ENCODE measurements around the gene C3orf22.
"Not testable (repeated sequence)": the region's sequence is repeated elsewhere in the genome, so short reads cannot be mapped to it uniquely, and the experiment has no call there.

The C3orf22 gene

DNA sequence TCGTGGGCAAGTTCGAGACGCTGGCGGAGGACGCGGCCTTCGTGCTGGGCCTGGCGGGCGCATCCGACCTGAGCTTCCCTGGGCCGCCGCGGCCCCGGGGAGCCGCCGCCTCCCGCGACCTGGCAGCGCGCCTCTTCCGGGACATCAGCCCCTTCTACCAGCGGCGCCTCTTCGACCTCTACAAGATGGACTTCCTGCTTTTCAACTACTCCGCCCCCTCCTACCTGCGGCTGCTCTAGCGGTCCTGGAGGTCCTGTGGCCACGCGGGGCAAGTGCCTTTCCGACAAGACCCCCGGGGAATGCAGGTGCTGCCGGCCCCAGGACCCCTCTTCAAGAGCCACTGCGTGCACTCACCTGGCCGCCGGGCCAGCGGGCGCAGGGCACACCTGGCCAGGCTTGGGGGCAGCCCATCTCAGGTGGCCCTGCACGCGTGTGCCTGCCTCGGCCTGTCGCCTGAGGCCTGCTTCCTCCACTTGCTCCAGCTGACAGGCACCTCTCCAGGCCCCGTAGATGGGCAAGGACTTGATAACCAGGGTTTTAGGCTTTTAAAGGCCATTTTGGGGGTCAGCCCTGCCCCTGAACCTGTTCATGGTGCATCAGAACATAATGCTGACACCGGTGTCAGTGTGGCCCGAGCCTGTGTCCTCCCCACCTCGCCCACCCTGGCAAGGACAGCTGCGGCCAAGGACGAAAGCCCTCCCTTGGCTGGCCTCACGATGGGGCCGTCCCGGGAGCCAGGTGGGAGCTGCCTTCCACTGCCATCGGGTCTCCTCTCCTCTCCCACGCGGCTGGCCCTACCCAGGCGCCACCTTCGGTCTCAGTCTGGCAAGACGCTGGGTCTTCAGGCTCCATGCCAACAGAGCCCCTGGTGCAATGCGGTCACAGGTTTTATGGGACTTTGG is 16.1 kb downstream of the C3orf22 start:
- no peak for DNase-seq

DNA sequence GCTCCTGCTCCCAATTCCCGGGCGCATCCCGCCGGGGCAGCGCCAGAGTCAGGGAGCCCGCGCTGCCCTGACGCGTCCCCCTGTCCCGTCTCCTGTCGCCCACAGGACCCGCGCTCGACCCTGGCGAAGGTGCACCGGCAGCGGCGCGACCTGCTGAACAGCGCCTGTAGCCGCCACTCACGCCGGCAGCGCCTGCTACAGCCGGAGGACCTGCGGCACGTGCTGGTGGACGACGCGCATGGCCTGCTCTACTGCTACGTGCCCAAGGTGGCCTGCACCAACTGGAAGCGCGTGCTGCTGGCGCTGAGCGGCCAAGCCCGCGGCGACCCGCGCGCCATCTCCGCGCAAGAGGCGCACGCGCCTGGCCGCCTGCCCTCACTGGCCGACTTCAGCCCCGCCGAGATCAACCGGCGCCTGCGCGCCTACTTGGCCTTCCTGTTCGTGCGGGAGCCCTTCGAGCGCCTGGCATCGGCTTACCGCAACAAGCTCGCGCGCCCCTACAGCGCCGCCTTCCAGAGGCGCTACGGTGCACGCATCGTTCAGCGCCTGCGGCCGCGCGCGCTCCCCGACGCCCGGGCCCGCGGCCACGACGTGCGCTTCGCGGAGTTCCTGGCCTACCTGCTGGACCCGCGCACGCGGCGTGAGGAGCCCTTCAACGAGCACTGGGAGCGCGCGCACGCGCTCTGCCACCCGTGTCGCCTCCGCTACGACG is 16.9 kb downstream of the C3orf22 start:
- DNase-seq: no peak

- no peak for DNase-seq
Observed at GRCh38 chr3:126540951-126541627, 17.6 kb downstream of the C3orf22 start.

DNA sequence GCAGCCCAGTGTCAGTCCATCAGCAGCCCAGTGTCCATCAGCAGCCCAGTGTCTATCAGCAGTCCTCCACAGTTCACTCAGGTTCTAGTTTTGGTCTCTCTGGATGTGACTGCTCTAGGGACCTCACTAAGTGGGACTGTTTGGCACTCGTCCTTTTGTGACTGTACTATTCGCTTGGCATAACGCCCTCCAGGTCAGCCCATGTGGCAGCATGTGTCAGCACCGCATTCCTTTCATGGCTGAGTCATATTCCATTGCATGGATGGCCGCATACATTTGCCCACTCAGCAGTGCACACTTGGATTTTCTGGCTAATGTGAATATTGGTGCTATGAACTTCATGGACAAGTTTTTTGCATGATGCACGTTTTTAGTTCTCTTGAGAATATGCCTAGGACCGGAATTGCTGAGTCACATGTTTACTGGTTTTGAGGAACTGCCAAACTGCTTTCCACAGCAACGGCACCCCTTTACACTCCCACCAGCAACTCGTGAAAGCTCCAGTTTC is 18.3 kb downstream of the C3orf22 start:
- DNase-seq: no peak

GRCh38 chr3:126539558-126540250 is 19.0 kb downstream of the C3orf22 start:
- no peak for DNase-seq

GRCh38 chr3:126538966-126539365 is 19.8 kb downstream of the C3orf22 start:
- no peak for DNase-seq

DNA sequence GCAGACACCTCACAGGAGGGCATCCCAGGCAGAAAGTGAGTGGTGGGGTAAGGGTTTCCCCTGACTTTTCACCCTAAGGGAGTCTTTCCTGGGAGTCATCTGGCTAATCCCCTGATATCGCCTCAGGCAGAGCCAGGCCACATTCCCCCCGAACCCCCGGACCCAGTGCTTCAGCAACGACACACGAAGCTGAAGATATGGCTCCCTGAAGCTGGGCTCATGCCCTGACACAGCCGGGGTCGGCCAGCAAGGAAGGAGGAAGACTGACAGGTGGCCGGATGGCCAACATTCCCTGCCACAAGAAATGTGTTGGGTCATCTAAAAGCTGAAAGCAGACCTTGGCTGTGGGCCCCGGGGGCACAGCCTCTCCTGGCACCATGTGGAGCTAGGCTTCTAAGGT is 20.4 kb downstream of the C3orf22 start:
- DNase-seq: no peak

GRCh38 chr3:126537730-126538281 is 20.9 kb downstream of the C3orf22 start:
- no peak for DNase-seq

- no peak for DNase-seq
Observed at GRCh38 chr3:126537116-126537729, 21.5 kb downstream of the C3orf22 start.

DNA sequence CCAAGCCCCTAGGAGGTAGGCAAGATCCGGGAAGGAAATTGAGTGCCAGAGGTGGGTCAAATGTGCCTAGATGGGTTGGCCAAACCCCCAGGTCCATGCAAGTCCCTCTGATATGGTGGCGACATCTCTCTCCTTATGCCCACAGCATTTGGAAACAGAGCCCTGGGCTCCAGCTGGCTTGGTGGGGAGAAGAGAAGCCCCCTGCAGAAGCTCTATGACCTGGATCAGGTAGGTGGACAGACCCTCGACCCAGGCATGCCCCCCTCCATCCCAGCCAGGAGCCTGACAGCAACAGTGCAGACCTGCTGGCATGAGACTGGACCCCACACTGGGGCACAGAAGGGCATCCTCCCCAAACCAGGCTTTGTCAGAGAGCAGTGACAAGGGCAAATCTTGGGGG is 22.6 kb downstream of the C3orf22 start:
- DNase-seq: no peak

DNA sequence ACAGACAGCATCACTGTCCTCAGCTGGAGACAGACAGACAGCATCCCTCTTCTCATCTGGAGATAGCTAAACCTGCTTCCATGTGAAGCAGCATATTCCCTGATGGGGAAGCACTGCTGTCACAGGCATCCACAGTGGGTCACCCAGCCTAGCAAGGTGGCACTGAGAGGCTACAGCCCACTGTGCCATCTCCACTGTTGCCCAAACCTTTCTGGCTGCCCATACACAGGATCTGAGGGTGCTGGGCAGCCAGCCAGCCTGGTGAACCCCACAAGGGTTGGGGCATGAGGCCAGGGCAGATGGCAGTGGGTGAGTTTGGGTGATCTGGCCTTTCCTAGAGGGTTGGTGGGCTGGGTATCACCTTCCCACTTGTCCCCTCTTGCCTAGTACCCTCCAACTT is 23.1 kb downstream of the C3orf22 start:
- no peak for DNase-seq

- not testable (repeated sequence) for DNase-seq
Observed at GRCh38 chr3:126534716-126535115, 24.0 kb downstream of the C3orf22 start.

DNA sequence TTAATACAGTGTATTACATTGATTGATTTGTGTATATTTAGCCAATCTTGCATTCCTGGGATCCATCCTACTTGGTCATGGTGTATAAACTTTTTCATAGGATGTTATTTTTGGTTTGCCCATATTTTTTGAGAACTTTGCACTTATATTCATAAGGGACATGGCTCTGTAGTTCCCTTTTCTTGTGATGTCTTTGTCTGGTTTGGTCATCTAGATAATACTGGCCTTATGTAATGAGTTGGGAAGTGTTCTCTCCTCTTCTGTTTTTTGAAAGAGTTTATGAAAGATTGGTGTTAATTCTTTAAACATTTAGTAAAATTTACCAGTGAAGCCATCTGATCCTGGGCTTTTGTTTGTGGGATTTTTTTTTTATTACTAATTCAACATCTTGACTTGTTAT is 25.2 kb downstream of the C3orf22 start:
- no peak for DNase-seq

DNA sequence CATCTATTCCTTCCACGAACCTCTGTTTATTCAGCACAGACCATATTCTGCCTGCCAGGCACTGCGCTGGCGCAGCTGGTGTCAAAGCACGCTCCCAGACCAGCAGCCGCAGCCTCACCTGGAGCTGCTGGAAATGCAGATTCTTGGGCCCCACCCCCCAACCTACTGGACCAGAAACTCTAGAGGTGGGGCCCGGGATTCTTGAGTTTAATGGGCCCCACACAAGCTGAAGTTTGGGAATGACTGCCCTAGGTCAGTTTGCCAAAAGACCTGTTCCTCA is 27.7 kb downstream of the C3orf22 start:
- no peak for DNase-seq

DNA sequence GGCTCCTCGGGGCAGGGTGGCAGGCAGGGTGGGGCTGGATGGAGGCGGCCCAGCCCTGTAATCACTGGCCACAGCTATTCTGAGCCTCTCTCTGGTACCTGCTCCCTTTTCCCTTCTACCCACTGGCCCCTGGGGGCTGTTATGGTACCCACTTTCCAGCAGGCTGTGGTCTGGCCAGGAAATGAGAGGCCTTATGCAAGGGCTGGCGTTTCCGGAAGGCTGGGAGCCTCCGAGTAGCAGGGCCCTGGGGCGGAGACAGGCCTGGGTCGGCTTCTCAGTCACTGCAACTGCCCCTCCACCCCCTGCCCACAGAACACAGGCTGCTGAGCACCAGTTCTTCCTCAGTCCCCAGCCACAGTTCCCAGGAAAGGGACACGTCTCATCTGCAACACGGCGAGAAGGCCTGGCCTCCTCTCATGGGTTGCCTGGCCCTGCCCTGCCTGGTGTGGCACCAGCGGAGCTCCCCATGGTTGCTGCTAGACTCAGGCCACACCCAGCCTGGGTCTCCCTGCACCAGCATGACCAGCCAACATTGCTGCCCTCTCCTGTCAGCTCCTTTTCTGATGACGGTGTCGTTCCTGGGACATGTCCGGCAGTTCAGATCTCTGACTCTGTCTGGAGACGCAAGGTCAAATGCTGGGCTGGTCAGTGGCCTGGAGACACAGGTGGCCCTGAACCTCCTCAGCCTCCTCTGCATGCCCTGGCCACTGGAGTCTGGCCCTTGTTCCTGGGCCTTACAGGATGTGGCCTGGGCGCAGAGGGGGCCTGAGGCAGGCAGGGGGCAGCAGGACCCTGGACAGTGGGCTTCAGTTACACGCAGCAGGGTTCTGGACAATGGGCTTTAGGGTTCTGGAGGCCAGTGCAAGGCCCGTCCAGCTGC is 28.3 kb downstream of the C3orf22 start:
- DNase-seq: no peak

GRCh38 chr3:126529585-126530170 is 29.1 kb downstream of the C3orf22 start:
- no peak for DNase-seq

GRCh38 chr3:126528800-126529541 is 29.8 kb downstream of the C3orf22 start:
- no peak for DNase-seq

DNA sequence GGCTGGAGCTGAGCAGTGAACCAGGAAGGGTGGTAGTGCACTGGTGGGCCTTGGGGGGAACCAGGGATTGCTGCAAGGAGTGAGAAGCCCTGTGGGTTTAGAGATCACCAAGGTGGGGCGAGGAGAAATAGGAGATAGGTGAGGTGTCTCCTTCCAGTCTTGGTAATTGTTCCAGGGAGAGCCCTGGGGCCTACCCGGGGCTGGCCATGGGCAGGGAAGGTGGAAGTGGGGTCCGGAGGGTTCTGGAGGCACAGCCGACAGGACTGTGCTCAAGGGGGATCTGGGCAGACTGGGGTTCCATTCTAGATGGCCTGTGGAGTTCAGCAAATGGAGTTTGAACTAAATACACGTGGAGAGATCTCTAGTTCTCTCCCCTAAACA is 30.3 kb downstream of the C3orf22 start:
- DNase-seq: no peak

GRCh38 chr3:126527455-126528211 is 31.1 kb downstream of the C3orf22 start:
- no peak for DNase-seq

All from hippocampal formation (tissue), 2 donors.